Measurements from ENCODE around the gene ELL2.

- TF ChIP-seq, protein P1, sequence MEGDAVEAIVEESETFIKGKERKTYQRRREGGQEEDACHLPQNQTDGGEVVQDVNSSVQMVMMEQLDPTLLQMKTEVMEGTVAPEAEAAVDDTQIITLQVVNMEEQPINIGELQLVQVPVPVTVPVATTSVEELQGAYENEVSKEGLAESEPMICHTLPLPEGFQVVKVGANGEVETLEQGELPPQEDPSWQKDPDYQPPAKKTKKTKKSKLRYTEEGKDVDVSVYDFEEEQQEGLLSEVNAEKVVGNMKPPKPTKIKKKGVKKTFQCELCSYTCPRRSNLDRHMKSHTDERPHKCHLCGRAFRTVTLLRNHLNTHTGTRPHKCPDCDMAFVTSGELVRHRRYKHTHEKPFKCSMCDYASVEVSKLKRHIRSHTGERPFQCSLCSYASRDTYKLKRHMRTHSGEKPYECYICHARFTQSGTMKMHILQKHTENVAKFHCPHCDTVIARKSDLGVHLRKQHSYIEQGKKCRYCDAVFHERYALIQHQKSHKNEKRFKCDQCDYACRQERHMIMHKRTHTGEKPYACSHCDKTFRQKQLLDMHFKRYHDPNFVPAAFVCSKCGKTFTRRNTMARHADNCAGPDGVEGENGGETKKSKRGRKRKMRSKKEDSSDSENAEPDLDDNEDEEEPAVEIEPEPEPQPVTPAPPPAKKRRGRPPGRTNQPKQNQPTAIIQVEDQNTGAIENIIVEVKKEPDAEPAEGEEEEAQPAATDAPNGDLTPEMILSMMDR (IDR thresholded peaks at IDR 0.05) = no peak
- TF ChIP-seq USF2 (IDR thresholded peaks at IDR 0.05; ENCODE audit: borderline replicate concordance, low read depth, low read length) (no peak), REST (IDR thresholded peaks at IDR 0.05; ENCODE audit: low read depth, low read length) (no peak), EZH2phosphoT487 (IDR thresholded peaks at IDR 0.05; ENCODE audit: borderline replicate concordance, low read depth) (no peak), SIN3A (IDR thresholded peaks at IDR 0.05; ENCODE audit: borderline replicate concordance, low read depth, low read length) (no peak), SMC3 (IDR thresholded peaks at IDR 0.05; ENCODE audit: low read depth, low read length) (no peak), TAF1 (IDR thresholded peaks at IDR 0.05; ENCODE audit: borderline replicate concordance, low read depth, low read length) (no peak), YY1 (IDR thresholded peaks at IDR 0.05; ENCODE audit: low read depth) (no peak), POLR2AphosphoS5 (IDR thresholded peaks at IDR 0.05; ENCODE audit: low read depth, low read length) (no peak), TEAD4 (IDR thresholded peaks at IDR 0.05; ENCODE audit: borderline replicate concordance, insufficient read depth) (no peak), NFIC (IDR thresholded peaks at IDR 0.05; ENCODE audit: borderline replicate concordance) (no peak), GATA2 (CRISPR knock-in tag; IDR thresholded peaks at IDR 0.05) (no peak), FOSL2 (IDR thresholded peaks at IDR 0.05; ENCODE audit: borderline replicate concordance, low read depth) (no peak)
Observed at GRCh38 chr5:95934207-95934804, 27.3 kb downstream of the ELL2 start.

All from SK-N-SH (cell line).